PC-3 (cell line): ENCODE data around the gene HIPK2. TPM values are rescaled to one million over a fixed set of nuclear protein-coding genes. Genes with fewer than 3 reads are reported as not detected.

Experiments
- ATAC-seq: fragments of 200-7000 bp; cut with Tn5 transposase; 2 replicates; pipeline ENCODE4 v1.9.1; 2020; ENCODE audit warnings: mild to moderate bottlenecking, moderate library complexity
- BruUV-seq: library from RNA; stranded (reverse); fragments of 400-500 nt; replicated peaks from 2 replicates; lab custom pipeline; 2021; lab: Mats Ljungman, UMichigan
- CTCF ChIA-PET: fragments of 300-600 bp; sonication (Branson Sonifier 250); formaldehyde crosslinking; loops from one replicate; lab custom pipeline; 2022; ENCODE audit warnings: antibody characterized with exemption; lab: Charles Lee
- POLR2A ChIA-PET: fragments of 300-600 bp; sonication (Branson Sonifier 250); formaldehyde crosslinking; loops from one replicate; lab custom pipeline; 2022; ENCODE audit warnings: antibody characterized with exemption; ENCODE audit not compliant: unreplicated experiment; lab: Charles Lee
- DNase-seq: peaks from one replicate; pipeline ENCODE4 v3.0.0-alpha.2; 2015
- H2AFZ ChIP-seq: fragments of 300-600 bp; sonication (generic); 2 replicates; pipeline ENCODE4 v1.6.0; 2016; ENCODE audit warnings: antibody characterized with exemption, low read length
- H3F3A ChIP-seq: fragments of 300-600 bp; sonication (generic); one replicate; pipeline ENCODE4 v1.6.0; 2017; ENCODE audit warnings: antibody characterized with exemption, low read length, control low read depth, mild to moderate bottlenecking; ENCODE audit not compliant: unreplicated experiment
- H3K27ac ChIP-seq: fragments of 300-600 bp; sonication (generic); 2 replicates; pipeline ENCODE4 v1.5.1; 2016; ENCODE audit warnings: mild to moderate bottlenecking, low read length
- H3K27me3 ChIP-seq: fragments of 300-600 bp; sonication (generic); 2 replicates; pipeline ENCODE4 v1.6.1; 2016; ENCODE audit warnings: low read length, mixed read lengths
- H3K36me3 ChIP-seq: fragments of 300-600 bp; sonication (generic); 2 replicates; pipeline ENCODE4 v1.6.1; 2016; ENCODE audit warnings: low read depth, mixed run types, low read length, mixed read lengths
- H3K4me1 ChIP-seq: fragments of 300-600 bp; sonication (generic); 2 replicates; pipeline ENCODE4 v1.5.1; 2016; ENCODE audit warnings: low read length; ENCODE audit not compliant: insufficient read depth
- H3K4me2 ChIP-seq: fragments of 300-600 bp; sonication (generic); 2 replicates; pipeline ENCODE4 v1.6.0; 2016; ENCODE audit warnings: low read length
- H3K4me3 ChIP-seq: fragments of 300-600 bp; sonication (generic); 2 replicates; pipeline ENCODE4 v1.5.1; 2016; ENCODE audit warnings: mild to moderate bottlenecking, low read length, mixed read lengths
- H3K79me2 ChIP-seq: fragments of 300-600 bp; sonication (generic); 2 replicates; pipeline ENCODE4 v1.6.1; 2017; ENCODE audit warnings: low read length, mixed read lengths
- H3K9ac ChIP-seq: fragments of 300-600 bp; sonication (generic); 2 replicates; pipeline ENCODE4 v1.6.0; 2016; ENCODE audit warnings: mild to moderate bottlenecking, low read length
- H3K9me2 ChIP-seq: fragments of 300-600 bp; sonication (generic); replicated peaks from 2 replicates; pipeline ENCODE4 v1.6.1; 2016; ENCODE audit warnings: mixed run types, low read length, mixed read lengths
- H3K9me3 ChIP-seq: fragments of 300-600 bp; sonication (generic); 2 replicates; pipeline ENCODE4 v1.6.1; 2016; ENCODE audit warnings: low read length, mixed read lengths
- H4K20me1 ChIP-seq: fragments of 300-600 bp; sonication (generic); 2 replicates; pipeline ENCODE4 v1.6.1; 2016; ENCODE audit warnings: low read length, mixed read lengths
- CTCF ChIP-seq: fragments of 300-600 bp; sonication (generic); conservative IDR thresholded peaks from 2 replicates; pipeline ENCODE4 v1.5.1; 2017; ENCODE audit warnings: antibody characterized with exemption, low read depth, mild to moderate bottlenecking, low read length
- EZH2 ChIP-seq: fragments of 300-600 bp; sonication (generic); IDR thresholded peaks from one replicate; pipeline ENCODE4 v1.6.1; 2017; ENCODE audit warnings: antibody characterized with exemption, mild to moderate bottlenecking, low read length; ENCODE audit not compliant: unreplicated experiment
- EZH2phosphoT487 ChIP-seq: fragments of 300-600 bp; sonication (generic); IDR thresholded peaks from 2 replicates; pipeline ENCODE4 v1.6.1; 2018; ENCODE audit warnings: mild to moderate bottlenecking, antibody characterized with exemption, low read length, borderline replicate concordance
- intact Hi-C: fragments of 100-400 bp; cut with micrococcal nuclease; formaldehyde crosslinking; loops from 2 replicates; pipeline ENCODE4 v1.9.0; 2023
- total RNA-seq: library from RNA; depleted of rRNA; stranded (reverse); fragments of >200 nt; gene quantifications from 2 replicates; pipeline ENCODE4 v1.2.3, GENCODE V29; 2014

Gene HIPK2
- total RNA-seq, 1 experiment from 2014 or later: 38.1 TPM

GRCh38 chr7:139732471-139733167 lies 45.2 kb downstream of the HIPK2 start:
- BruUV-seq: no TSS peak
- H3K9ac ChIP-seq: no peak overlapping the region
- H3K4me3 ChIP-seq: peak overlapping the region; percentile 33; the same call in 1 of the 2 replicates
- CTCF ChIA-PET: no interaction called here
- peaks cover under 1% of the 10 kb centered on the region for H3F3A ChIP-seq
- peaks cover 97% of the 10 kb centered on the region for H3K79me2 ChIP-seq
- ATAC-seq (peak; percentile 23; the same call in 1 of the 2 replicates), DNase-seq (no peak)
- H3K4me2 ChIP-seq: peak overlapping the region; percentile 85
- intact Hi-C loops: loop anchor here (1.0 to 2.0 kb wide), 6 partner anchors 8 to 97 kb away; partner anchors contain the start of gene TBXAS1
- H3K27me3 ChIP-seq: no peaks in the 10 kb centered on the region
- H4K20me1 ChIP-seq: peaks cover 19% of the 10 kb centered on the region
- H3K27ac ChIP-seq: peak overlapping the region; percentile 83
- H3K36me3 ChIP-seq: peaks cover 42% of the 10 kb centered on the region
- H2AFZ ChIP-seq: no peak overlapping the region
- POLR2A ChIA-PET: interaction anchor here (0.6 kb wide), 2 partner anchors 908 to 1343 kb away, joined by 5 to 6 read pairs; partner anchors contain the start of gene DENND2A
- H3K9me2 ChIP-seq: no peaks in the 10 kb centered on the region
- H3K9me3 ChIP-seq: no peaks in the 10 kb centered on the region
- TF ChIP-seq EZH2 (no peak), CTCF (no peak), EZH2phosphoT487 (no peak)
- peaks cover 44% of the 10 kb centered on the region for H3K4me1 ChIP-seq

DNA sequence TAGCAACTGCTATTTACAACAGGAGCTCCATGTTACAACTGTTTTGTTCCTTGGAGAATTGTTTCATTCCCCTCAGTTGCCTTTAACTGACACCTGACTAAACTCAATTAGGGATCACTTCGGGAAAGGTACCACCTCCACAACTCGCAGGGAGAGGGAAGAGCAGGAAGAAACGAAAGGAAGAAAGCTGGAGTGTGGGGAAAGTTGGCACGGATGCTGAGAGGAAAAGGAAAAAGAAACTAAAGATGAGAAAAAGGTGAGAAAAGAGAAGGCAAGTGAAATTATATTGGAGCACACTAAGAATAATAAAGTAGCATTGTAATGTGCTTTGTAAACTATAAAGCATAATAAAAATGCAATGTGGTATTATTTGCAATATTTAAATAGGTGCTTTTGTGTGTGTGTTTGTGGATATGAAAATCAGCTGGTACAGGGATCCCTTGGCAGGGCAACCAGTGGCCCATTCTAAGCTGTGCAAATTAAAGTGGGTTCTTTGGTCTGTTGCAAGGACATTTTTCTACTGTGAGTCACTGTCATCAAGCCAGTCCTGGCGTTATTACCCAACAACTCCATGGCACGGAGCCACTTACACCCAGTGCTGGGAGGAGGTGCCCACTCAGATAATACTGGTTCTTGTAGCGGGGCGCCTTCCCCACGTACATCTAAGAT lies 45.9 kb downstream of the HIPK2 start:
- BruUV-seq: no TSS peak

More for the DNA sequence above, 45.9 kb downstream of the HIPK2 start:
- H3K9me2 ChIP-seq: no peaks in the 10 kb centered on the region
- intact Hi-C loops: loop anchor here (1.0 to 2.0 kb wide), 7 partner anchors 8 to 97 kb away; partner anchors contain the start of gene TBXAS1
- DNase-seq (peak; percentile 97), ATAC-seq (peak; percentile 88)
- H3K9me3 ChIP-seq: no peaks in the 10 kb centered on the region
- ChIA-PET CTCF (no interaction called here), POLR2A (interaction anchor here (0.6 kb wide), 2 partner anchors 85 to 909 kb away, joined by 4 to 5 read pairs; partner anchors contain the start of gene DENND2A)
- peaks cover 97% of the 10 kb centered on the region for H3K79me2 ChIP-seq
- peaks cover 19% of the 10 kb centered on the region for H4K20me1 ChIP-seq
- H3K27ac ChIP-seq: peak overlapping the region; percentile 83
- TF ChIP-seq EZH2: no peak
- no peak for TF ChIP-seq EZH2phosphoT487
- TF ChIP-seq CTCF: no peak
- no peaks in the 10 kb centered on the region for H3K27me3 ChIP-seq
- H3K4me3 ChIP-seq: peak overlapping the region; percentile 53
- peak overlapping the region; percentile 85 for H3K4me2 ChIP-seq
- peaks cover 47% of the 10 kb centered on the region for H3K4me1 ChIP-seq
- H2AFZ ChIP-seq: no peak overlapping the region
- H3K9ac ChIP-seq: peak overlapping the region; percentile 49
- no peaks in the 10 kb centered on the region for H3F3A ChIP-seq
- H3K36me3 ChIP-seq: peaks cover 39% of the 10 kb centered on the region
